ENCODE data around the gene DMBT1. TPM values are rescaled to one million over a fixed set of nuclear protein-coding genes. Genes with fewer than 3 reads are reported as not detected.

DMBT1 gene
- total RNA-seq, 1 donor from 2014 or later: not detected

DNA sequence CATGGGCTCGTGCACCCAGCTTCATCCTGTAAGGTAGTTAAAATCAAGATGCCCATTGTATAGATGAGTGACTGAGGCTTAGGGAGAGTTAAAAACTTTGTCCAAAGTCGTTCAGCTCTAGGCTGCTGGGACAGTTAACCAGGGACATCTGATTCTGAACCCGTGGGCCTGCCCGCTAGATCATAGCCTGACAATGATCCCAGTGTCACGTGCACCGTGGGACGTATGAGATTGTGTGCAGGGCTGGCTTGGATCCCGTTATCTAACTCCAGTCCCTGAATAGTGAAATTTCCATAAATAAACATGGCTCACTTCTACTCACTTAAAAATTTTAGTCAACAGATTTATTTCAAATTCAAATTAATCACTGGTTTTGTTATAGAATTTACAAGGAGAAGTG lies 114.2 kb downstream of the DMBT1 start:
- Histone ChIP-seq H3K79me2 (ENCODE audit: low read depth) (no peaks in the 10 kb centered on the region), H3K4me2 (no peak overlapping the region), H3K27ac (no peak overlapping the region), H2AFZ (replicated peaks) (no peak overlapping the region), H3K27me3 (no peaks in the 10 kb centered on the region), H3K4me1 (no peaks in the 10 kb centered on the region), H3K4me3 (no peak overlapping the region), H3K9ac (no peak overlapping the region), H4K20me1 (ENCODE audit: low read depth) (no peaks in the 10 kb centered on the region), H3F3A (ENCODE audit: low read depth) (no peaks in the 10 kb centered on the region), H3K36me3 (no peaks in the 10 kb centered on the region), H3K9me3 (ENCODE audit: low read depth) (no peaks in the 10 kb centered on the region)
- TF ChIP-seq EZH2phosphoT487 (IDR thresholded peaks at IDR 0.05) (no peak), EZH2 (IDR thresholded peaks at IDR 0.05) (no peak)
- TF ChIP-seq, protein P1, sequence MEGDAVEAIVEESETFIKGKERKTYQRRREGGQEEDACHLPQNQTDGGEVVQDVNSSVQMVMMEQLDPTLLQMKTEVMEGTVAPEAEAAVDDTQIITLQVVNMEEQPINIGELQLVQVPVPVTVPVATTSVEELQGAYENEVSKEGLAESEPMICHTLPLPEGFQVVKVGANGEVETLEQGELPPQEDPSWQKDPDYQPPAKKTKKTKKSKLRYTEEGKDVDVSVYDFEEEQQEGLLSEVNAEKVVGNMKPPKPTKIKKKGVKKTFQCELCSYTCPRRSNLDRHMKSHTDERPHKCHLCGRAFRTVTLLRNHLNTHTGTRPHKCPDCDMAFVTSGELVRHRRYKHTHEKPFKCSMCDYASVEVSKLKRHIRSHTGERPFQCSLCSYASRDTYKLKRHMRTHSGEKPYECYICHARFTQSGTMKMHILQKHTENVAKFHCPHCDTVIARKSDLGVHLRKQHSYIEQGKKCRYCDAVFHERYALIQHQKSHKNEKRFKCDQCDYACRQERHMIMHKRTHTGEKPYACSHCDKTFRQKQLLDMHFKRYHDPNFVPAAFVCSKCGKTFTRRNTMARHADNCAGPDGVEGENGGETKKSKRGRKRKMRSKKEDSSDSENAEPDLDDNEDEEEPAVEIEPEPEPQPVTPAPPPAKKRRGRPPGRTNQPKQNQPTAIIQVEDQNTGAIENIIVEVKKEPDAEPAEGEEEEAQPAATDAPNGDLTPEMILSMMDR (IDR thresholded peaks at IDR 0.05): no peak
- Mint-ChIP-seq H3K27ac (no peak overlapping the region), H3K4me1 (no peaks in the 10 kb centered on the region), H3K9me3 (peaks cover 2% of the 10 kb centered on the region), H3K36me3 (no peaks in the 10 kb centered on the region), H3K27me3 (ENCODE audit: insufficient read depth, low read depth) (peaks cover 3% of the 10 kb centered on the region), H3K4me3 (no peak overlapping the region)
- DNase-seq (ENCODE audit: low spot score): no peak

DNA sequence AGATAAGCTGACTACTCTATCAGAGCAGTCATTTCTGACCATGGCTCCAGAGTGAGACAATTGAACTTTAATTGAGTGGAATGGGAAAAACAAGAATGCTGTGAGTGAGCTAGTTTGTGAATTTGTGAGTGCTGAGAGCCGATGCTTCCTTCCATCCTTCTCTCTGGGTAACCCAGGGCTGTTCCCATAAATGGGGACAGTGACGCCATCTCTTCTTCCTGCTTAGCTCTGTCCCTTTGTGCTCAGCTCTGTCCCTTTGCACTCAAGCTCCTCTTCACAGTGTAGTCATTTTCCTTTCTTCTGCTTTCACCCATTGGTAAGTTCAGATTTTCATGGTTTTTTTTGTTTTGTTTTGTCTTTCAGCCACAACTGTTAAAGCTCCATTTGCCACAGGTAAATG lies 114.7 kb downstream of the DMBT1 start:
- H3K4me1 Mint-ChIP-seq: no peaks in the 10 kb centered on the region
- H3K27ac Mint-ChIP-seq: no peak overlapping the region
- Histone ChIP-seq H3K27ac (no peak overlapping the region), H3K9ac (no peak overlapping the region), H3K4me3 (no peak overlapping the region), H3K79me2 (ENCODE audit: low read depth) (no peaks in the 10 kb centered on the region), H3K4me2 (no peak overlapping the region), H3K4me1 (no peaks in the 10 kb centered on the region), H3K9me3 (ENCODE audit: low read depth) (no peaks in the 10 kb centered on the region), H3F3A (ENCODE audit: low read depth) (no peaks in the 10 kb centered on the region), H3K27me3 (no peaks in the 10 kb centered on the region), H4K20me1 (ENCODE audit: low read depth) (no peaks in the 10 kb centered on the region), H2AFZ (replicated peaks) (peak overlapping the region; percentile 50), H3K36me3 (no peaks in the 10 kb centered on the region)
- H3K4me3 Mint-ChIP-seq: no peak overlapping the region
- DNase-seq (ENCODE audit: low spot score): no peak
- no peak for TF ChIP-seq EZH2 (IDR thresholded peaks at IDR 0.05)
- no peak for TF ChIP-seq EZH2phosphoT487 (IDR thresholded peaks at IDR 0.05)
- TF ChIP-seq, protein P1 (IDR thresholded peaks at IDR 0.05): no peak
- H3K9me3 Mint-ChIP-seq: peaks cover 2% of the 10 kb centered on the region
- H3K27me3 Mint-ChIP-seq (ENCODE audit: insufficient read depth, low read depth): peaks cover 3% of the 10 kb centered on the region
- H3K36me3 Mint-ChIP-seq: no peaks in the 10 kb centered on the region

DNA sequence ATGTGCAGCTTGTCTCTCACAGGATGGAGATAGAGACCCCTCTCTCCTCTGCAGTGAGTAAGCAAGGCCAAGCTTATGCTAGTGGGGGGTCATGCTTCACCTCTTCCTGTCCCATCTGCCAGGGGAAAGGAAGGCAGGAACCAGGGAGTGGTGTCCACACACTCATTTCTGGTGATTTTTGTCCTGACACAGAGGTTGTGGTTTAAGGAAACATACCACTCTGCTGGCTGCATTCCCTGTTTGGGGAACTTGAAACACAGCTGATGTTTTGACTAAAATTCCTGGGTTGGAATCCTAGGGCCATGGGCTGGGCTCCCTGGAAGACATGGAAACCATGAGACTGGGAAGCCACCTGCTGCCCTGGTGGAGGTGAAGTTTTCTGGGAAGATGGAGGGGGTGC lies 117.7 kb downstream of the DMBT1 start:
- Histone ChIP-seq H3K9me3 (ENCODE audit: low read depth) (no peaks in the 10 kb centered on the region), H3F3A (ENCODE audit: low read depth) (no peaks in the 10 kb centered on the region), H2AFZ (replicated peaks) (no peak overlapping the region), H3K79me2 (ENCODE audit: low read depth) (no peaks in the 10 kb centered on the region), H4K20me1 (ENCODE audit: low read depth) (no peaks in the 10 kb centered on the region), H3K27ac (no peak overlapping the region), H3K4me1 (no peaks in the 10 kb centered on the region), H3K27me3 (no peaks in the 10 kb centered on the region), H3K9ac (no peak overlapping the region), H3K4me3 (no peak overlapping the region), H3K36me3 (no peaks in the 10 kb centered on the region), H3K4me2 (no peak overlapping the region)
- peaks cover 2% of the 10 kb centered on the region for H3K27me3 Mint-ChIP-seq (ENCODE audit: insufficient read depth, low read depth)
- H3K4me3 Mint-ChIP-seq: no peak overlapping the region
- DNase-seq (ENCODE audit: low spot score): no peak
- no peaks in the 10 kb centered on the region for H3K36me3 Mint-ChIP-seq
- no peaks in the 10 kb centered on the region for H3K4me1 Mint-ChIP-seq
- no peak for TF ChIP-seq EZH2 (IDR thresholded peaks at IDR 0.05)
- TF ChIP-seq, protein P1 (IDR thresholded peaks at IDR 0.05): no peak
- no peak for TF ChIP-seq EZH2phosphoT487 (IDR thresholded peaks at IDR 0.05)
- H3K9me3 Mint-ChIP-seq: peaks cover 2% of the 10 kb centered on the region
- no peak overlapping the region for H3K27ac Mint-ChIP-seq
